Measurements from ENCODE around the gene ASIC4.

The ASIC4 gene

DNA sequence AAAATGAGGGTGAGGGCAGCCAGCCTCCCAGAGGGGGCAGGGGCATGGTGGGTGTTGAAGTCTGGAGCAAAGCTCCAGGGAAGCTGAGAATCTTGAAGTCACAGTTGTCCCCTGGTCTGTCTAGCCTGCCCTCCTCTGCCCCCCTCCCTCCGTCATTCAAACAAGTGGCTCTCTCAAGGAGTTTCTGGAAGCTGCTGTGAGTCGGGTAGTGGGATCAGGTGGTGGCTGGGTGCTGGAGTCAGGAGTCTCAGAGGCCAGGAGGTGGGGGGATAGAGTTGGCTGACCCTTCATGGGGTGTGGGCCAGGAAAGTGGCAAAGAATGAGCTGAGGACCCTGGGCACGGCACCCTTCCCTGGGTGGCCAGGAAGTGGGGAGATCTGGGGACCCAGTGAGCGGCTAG, 495 bp upstream of the ASIC4 start:
- Histone ChIP-seq H3K27me3 (no peaks in the 10 kb centered on the region), H3K4me3 (ENCODE audit: low read depth, low read length) (peak overlapping the region; percentile 53), H3K36me3 (no peaks in the 10 kb centered on the region), H3K9me3 (no peaks in the 10 kb centered on the region), H3K4me1 (peaks cover 67% of the 10 kb centered on the region)
- TF ChIP-seq, protein P1, sequence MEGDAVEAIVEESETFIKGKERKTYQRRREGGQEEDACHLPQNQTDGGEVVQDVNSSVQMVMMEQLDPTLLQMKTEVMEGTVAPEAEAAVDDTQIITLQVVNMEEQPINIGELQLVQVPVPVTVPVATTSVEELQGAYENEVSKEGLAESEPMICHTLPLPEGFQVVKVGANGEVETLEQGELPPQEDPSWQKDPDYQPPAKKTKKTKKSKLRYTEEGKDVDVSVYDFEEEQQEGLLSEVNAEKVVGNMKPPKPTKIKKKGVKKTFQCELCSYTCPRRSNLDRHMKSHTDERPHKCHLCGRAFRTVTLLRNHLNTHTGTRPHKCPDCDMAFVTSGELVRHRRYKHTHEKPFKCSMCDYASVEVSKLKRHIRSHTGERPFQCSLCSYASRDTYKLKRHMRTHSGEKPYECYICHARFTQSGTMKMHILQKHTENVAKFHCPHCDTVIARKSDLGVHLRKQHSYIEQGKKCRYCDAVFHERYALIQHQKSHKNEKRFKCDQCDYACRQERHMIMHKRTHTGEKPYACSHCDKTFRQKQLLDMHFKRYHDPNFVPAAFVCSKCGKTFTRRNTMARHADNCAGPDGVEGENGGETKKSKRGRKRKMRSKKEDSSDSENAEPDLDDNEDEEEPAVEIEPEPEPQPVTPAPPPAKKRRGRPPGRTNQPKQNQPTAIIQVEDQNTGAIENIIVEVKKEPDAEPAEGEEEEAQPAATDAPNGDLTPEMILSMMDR (IDR thresholded peaks at IDR 0.05; ENCODE audit: low read depth, low read length) = no peak
- no peak for DNase-seq

DNA sequence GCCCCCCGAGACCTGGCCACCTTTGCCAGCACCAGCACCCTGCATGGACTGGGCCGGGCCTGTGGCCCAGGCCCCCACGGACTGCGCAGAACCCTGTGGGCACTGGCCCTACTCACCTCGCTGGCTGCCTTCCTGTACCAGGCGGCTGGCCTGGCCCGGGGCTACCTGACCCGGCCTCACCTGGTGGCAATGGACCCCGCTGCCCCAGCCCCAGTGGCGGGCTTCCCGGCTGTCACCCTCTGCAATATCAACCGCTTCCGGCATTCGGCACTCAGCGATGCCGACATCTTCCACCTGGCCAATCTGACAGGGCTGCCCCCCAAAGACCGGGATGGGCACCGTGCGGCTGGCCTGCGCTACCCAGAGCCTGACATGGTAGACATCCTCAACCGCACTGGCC, 554 bp downstream of the ASIC4 start:
- DNase-seq = no peak
- TF ChIP-seq, protein P1 (IDR thresholded peaks at IDR 0.05; ENCODE audit: low read depth, low read length) = no peak
- no peaks in the 10 kb centered on the region for H3K27me3 ChIP-seq
- no peaks in the 10 kb centered on the region for H3K9me3 ChIP-seq
- peaks cover 65% of the 10 kb centered on the region for H3K4me1 ChIP-seq
- no peaks in the 10 kb centered on the region for H3K36me3 ChIP-seq
- peak overlapping the region; percentile 53 for H3K4me3 ChIP-seq (ENCODE audit: low read depth, low read length)

DNA sequence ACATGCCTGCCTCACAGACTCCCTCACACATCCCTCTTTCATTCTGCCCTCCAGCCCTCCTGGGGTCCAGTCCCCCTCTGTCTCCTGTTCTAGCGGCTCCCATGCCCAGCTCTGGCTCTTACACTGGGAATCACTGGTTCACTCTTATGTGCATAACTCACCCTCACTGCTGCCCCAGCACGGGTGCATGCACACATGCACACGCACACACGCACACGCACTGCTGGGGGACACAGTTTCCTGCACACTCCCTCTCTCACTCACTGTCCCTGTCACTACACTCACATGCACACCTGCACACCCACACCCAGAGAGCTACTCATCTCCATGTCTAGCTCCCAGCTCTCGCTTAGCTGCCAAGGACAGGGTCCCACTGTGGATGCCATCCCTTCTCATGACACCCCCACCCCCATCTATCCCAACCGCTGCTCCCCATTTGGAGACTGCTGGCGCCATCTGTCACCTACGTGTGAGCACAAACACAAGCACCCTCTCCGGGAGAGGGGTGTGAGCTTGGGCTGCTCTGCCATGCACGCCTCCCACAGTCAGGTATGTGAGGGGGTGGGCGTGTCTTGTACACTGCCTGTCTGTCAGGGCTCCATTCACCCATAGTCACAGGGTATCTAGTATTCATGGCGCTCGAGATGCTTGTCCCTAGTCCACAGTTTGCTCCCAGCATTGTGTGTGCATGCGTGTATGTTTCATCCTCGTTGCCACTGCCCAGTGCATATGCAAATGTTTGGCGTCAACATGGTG, 1.8 kb downstream of the ASIC4 start:
- no peaks in the 10 kb centered on the region for H3K9me3 ChIP-seq
- H3K36me3 ChIP-seq = no peaks in the 10 kb centered on the region
- DNase-seq = no peak
- TF ChIP-seq, protein P1 (IDR thresholded peaks at IDR 0.05; ENCODE audit: low read depth, low read length) = no peak
- peak overlapping the region; percentile 53 for H3K4me3 ChIP-seq (ENCODE audit: low read depth, low read length)
- no peaks in the 10 kb centered on the region for H3K27me3 ChIP-seq
- peaks cover 69% of the 10 kb centered on the region for H3K4me1 ChIP-seq

DNA sequence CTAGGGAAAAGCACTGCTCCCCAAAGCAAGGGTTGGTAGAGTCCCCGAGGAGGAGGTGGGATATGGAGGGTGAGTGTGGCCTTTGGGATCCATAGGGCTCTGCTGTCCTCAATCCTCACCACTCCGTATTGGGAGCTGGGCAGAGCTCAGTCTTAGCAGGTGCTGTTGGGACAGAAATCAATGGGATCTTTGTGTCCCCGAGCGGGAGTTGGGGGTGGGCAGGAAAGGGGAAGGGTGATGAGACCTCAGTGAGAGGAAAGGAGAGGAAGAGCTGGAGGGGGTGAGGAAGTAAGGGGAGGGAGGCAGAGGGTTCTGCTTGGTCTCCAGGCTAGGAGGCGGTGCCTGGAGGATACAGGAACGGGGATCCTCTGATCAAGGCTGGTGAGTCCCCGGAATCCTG, 2.6 kb downstream of the ASIC4 start:
- TF ChIP-seq, protein P1 (IDR thresholded peaks at IDR 0.05; ENCODE audit: low read depth, low read length) = no peak
- peaks cover 72% of the 10 kb centered on the region for H3K4me1 ChIP-seq
- H3K27me3 ChIP-seq = no peaks in the 10 kb centered on the region
- DNase-seq = no peak
- H3K36me3 ChIP-seq = no peaks in the 10 kb centered on the region
- no peaks in the 10 kb centered on the region for H3K9me3 ChIP-seq
- H3K4me3 ChIP-seq (ENCODE audit: low read depth, low read length) = peak overlapping the region; percentile 6; the same call in 1 of the 2 replicates

DNA sequence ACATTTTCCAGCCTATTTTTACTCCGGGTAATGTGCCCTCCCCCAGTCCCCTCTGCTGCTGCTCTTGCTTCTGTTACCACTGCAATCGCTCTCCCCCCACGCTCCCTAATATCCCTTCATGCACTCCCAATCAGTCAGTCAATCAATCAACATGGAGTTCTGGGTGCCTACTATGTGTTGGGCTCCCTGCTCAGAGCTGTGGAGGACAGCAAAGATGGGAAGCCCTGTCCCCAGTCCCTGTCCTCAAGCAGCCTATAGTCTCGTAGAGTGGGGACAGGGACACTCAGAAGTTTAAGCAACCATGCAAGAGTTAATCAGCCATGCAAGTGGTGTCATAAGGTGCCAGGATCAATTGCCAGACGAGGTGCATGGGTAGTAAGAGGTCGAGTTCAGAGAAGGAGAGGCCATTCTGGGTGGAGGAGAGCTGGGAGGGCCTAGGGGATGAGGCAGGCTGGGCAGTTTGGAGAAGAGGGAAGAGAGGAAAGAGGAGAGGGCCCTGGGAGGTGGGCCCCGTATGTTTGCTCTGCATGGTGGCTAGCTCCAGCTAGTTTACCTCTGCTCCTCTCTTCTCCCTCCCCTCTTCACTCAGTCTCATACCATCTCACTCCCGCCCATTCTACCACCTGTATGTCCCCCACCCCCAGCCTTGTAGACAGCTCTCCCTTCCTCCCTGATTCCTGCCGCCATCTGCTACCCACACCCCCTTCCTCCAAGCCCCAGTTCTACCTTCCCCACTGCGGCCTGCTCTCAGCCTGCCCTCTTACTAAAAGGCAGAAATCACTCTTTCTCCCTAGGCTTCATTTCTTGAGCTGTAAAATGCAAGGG, 3.9 kb downstream of the ASIC4 start:
- Histone ChIP-seq H3K27me3 (no peaks in the 10 kb centered on the region), H3K9me3 (no peaks in the 10 kb centered on the region), H3K36me3 (no peaks in the 10 kb centered on the region), H3K4me3 (ENCODE audit: low read depth, low read length) (no peak overlapping the region), H3K4me1 (peaks cover 63% of the 10 kb centered on the region)
- TF ChIP-seq, protein P1 (IDR thresholded peaks at IDR 0.05; ENCODE audit: low read depth, low read length) = no peak
- DNase-seq = no peak

DNA sequence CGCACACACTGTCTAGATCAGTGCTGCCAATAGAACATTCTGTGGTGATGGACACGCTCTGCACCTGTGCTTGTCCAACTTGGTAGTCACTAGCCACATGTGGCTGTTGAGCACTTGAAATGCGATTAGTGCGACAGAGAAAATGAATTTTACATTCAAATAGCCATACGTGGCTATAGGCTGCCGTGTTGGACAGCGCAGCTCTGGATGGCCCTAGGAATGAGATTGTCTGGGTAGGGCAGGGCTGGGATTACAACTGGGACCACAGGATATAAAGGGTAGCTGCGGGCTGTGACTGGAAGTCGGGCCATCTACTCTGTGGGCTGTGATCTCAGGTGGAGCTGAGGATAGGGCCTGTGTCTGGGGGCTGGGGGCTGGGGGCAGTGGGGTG, 5.2 kb downstream of the ASIC4 start:
- no peaks in the 10 kb centered on the region for H3K9me3 ChIP-seq
- H3K4me1 ChIP-seq = peaks cover 62% of the 10 kb centered on the region
- no peaks in the 10 kb centered on the region for H3K27me3 ChIP-seq
- H3K4me3 ChIP-seq (ENCODE audit: low read depth, low read length) = no peak overlapping the region
- no peaks in the 10 kb centered on the region for H3K36me3 ChIP-seq
- no peak for DNase-seq
- TF ChIP-seq, protein P1 (IDR thresholded peaks at IDR 0.05; ENCODE audit: low read depth, low read length) = no peak
